NCI-H2196 treated with DMSO at 0.1 percent for 48 hours (cell line): ENCODE results near the gene TPST2.
A peak's percentile ranks its signal among the peaks of the same experiment; 100 is the strongest.
"Not testable (repeated sequence)": the region's sequence is repeated elsewhere in the genome, so short reads cannot be mapped to it uniquely, and the experiment has no call there.

Experiments
- DNase-seq: peaks from one replicate; lab custom pipeline; 2025; ENCODE audit not compliant: unreplicated experiment; lab: John Stamatoyannopoulos, UW

TPST2 gene

DNA sequence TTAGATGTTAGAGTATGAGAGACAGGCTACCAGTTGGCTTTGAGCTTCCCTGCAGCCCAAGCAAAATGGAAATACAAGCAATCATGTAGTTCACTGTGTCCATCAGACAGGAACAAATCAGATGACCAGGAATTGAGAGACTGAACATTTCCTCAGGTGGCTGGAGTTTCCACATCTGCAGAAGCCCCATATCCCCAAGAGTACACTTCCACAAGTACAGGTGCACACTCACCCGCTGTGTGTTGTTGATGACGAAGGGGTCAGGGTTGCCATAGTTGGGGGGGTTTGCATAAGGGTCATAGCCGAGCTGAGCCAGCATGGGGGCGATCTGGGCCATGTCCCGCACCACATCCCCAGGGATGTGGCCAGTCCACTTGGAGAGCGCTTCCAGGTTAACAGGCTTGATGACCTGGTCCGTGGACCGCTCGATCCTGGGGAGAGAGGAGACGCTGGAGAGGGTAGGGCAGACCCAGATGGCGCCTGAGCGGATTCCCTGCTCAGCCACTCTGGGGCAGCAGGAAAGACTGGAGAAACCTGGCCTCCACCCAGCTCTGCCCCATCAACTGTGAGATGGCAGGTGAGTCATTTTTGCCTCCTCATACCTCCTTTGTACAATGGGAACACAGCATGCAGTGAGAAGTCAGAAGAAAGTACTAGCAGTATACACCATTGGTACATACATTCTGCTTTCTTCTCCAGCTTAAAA is 53.7 kb downstream of the TPST2 start:
- no peak for DNase-seq

DNA sequence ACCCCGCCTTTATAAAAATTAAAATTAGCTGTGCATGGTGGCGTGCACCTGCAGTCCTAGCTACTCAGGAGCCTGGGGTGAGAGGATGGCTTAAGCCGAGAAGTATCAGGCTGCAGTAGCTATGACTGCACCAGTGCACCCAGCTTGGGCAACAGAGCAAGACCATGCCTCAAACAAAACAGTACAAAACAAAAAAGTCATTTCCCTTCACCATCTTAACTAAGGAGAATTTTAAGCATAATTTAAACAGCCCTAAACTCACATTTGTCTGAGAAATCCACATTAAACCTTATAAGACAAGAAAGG is 54.4 kb downstream of the TPST2 start:
- no peak for DNase-seq

DNA sequence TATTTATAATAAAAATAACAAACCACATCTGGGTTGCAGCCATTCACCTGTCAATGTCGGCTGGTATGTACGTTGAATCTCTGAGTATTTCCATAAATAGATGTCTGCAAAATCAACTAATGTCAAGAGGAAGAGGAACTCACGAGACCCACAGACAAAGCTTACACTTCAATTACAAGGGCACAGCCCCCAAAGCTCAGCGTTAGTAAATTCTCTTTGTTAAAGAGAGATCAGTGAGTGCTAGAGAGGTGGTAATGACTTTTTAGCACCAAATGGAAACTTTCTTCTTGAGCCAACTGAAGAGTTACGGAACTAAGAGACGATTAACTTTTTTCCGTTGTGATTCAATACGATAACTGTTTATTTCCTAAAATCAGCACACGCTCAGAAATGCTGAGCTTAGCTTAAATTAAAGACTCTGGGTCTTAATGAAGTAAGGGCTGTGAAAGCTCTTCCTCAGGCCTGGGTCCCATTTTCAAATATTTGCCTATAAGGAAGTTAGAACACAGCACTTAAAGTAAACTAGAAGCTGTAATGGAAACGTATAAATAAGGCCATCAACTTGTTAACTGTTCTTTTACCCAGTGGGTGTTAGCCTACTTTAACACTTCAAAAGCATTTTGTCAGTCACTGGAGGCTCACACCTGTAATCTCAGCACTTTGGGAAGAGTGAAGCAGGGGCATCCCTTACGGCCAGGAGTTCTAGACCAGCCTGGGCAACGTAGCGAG is 54.9 kb downstream of the TPST2 start:
- DNase-seq: no peak

DNA sequence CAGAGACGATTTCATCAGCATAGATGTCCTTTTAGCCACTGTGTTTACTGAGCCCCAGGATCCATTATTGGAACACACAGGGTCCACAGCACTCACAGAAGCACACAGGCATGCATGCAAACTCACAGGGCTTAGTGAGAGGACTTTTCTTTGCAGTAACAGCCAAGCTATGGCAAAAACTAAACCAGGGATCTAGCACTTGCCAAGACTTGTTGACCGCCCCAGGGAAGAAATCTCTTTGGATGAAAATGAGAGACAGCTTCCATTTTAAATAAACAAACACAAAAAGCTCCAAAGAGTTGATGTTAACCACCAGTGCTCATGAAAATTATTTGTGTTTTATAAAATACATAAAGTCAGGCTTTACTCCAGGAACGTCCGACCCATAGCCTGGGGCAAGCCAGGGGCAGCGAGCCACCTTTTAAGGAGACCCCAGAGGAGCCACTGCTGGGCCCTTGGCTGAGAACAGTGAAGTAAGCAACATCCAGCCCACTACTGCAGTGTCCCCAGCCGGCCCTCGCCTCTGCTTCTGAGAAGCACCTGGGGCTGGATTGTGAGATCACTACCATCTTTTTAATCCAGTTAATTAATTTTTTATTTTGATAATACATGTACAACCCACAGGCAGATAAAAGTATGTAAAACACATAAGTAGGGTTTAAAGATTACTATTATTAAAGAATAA is 55.6 kb downstream of the TPST2 start:
- no peak for DNase-seq

DNA sequence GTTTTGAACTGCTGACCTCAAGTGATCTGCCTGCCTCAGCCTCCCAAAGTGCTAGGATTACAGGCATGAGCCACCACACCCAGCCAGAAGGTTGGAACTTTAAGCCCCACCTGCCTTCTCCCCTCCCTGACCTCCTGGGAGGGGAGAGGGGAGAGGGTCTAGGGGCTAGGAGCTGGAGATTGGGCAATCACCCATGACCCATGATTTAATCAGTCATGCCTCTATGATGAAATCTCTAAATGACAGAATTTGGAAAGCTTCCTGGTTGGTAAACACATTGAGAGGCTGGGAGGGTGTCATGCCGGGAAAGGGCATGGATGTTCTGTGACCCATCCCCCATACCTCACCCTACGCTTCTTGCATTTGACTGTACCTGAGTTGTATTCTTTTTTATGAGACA is 60.6 kb downstream of the TPST2 start:
- DNase-seq: peak; percentile 38

DNA sequence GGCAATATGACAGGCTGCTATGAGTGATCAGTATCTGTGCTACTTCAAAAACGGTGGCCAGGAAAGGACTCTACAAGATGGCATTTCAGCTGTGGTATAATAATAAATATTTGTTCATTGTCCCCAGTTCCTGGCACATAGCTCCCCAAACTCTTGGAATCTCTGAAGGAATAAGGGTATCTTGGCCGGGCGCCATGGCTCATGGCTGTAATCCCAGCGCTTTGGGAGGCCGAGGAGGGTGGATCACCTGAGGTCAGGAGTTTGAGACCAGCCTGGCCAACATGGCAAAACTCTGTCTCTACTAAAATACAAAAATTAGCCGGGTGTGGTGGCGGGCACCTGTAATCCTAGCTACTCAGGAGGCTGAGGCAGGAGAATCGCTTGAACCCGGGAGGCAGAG is 61.4 kb downstream of the TPST2 start:
- DNase-seq: not testable (repeated sequence)

DNA sequence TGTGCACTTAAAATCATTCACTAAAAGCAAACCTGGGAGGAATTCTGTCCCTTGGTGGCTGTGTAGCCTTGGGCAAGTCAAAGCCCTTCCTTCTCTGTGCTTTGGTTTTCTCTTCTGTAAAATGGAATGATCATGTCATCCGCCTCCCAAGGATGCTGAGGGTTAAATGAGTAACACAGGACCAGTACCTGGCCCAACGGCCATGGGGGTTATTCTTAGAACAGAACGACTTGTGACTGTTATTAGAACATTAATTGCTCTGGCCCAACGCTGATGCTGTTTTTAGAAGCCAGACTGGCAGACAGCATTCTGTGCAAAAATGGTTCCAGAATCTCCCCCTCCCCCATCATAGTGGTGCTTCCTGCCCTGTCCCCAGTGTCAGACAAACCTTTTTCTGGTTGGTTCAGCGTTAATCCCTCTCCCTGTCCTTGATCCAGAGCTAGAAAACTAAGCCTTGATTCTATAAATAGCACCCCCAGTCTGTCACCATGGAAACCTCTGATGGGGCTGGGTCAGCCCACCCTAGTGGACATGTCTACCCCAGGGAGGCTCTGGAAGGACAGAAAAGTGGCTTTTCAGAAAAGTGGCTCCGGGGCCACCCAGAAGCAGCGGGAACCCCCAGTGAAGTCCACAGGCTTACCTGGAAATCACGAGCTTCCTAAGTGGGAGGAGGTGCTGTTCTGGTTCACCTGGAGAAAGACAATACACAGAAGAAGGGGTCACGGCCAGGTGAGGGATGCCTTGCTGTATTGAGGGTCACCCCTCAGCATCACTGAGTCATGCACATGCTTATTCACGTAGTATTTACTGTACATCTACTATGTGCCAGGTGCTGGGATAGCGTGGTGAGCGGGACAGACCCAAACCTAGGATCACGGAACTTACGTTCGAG is 62.1 kb downstream of the TPST2 start:
- DNase-seq: no peak

DNA sequence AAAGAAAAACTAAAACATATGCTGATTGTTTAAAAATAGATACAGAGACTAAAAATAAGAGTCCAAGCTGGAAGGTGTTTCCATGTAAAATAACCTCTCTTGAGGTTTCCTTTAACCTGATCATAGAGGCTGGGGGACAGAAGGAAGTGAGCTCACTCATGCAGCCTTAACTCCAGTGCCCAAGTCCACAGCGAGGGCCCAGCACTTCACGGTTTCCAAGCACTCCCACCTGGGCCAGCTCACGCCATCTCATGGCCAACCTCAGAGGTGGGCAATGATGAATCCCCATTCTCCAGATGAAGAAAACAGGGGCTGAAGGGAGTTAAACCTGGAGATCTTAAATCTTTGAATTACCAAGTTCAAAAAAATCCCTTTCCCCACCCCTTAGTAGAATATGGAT is 62.8 kb downstream of the TPST2 start:
- DNase-seq: no peak

DNA sequence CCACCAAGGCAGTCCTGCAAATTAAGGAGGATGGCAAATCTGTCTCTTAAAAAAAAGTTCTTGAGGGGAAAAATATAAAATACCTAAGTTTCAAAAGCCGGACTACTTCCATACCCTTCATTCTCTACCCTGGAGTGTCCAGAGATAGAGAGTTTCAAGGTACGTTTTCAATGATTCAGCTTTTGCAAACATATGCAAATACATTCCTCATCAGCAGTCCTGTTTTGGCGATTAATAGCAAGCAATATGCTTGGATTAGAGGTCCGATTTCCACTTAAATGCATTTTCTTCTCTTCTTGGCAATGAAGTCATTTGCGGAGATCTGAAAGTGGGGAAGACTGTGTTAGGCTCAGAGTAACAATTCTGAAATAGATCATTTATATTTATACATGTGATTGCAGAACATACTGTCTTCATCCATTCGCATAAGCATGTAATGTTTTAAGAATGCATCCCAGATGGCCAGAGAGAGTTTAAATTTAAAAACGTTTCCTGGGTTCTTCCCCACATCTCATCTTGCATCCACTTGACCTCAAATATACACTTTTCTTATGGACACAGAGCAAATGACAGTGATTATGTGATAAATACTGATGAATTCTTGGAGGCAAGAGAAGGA is 63.9 kb downstream of the TPST2 start:
- no peak for DNase-seq

DNA sequence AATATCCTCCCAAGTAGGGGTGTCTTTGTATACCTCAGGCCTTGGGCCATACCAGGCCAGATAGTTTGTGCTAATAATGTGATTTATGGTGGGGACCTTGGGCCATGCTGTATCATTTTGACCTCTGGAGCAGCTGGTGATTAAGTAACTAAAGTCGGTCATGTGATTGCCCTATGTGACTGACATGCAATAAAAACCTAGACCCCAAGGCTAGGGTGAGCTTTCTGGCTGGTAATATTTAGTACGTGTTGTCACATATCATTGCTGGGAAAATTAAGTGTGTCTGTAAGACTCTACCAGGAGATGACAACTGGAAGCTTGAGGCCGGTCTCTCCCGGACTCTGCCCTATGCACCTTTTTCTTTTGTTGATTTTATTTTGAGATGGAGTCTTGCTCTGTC is 65.1 kb downstream of the TPST2 start:
- no peak for DNase-seq

DNA sequence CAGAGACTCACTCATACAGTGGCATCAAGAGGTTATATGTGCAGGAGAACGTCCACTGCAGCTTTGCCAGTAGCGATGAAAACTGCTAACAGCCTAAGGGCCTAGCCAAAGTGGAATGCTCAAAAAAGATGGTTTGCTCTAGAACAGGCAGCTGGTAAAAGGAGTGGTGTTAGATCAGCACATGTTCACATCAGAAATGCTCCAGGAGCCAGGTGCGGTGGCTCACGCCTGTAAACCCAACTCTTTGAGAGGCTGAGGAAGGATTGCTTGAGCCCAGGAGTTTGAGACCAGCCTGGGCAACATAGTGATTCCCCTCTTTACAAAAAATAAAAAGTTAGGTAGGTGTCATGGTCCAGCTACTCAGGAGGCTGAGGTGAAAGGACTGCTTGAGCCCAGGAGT is 67.3 kb downstream of the TPST2 start:
- DNase-seq: no peak

DNA sequence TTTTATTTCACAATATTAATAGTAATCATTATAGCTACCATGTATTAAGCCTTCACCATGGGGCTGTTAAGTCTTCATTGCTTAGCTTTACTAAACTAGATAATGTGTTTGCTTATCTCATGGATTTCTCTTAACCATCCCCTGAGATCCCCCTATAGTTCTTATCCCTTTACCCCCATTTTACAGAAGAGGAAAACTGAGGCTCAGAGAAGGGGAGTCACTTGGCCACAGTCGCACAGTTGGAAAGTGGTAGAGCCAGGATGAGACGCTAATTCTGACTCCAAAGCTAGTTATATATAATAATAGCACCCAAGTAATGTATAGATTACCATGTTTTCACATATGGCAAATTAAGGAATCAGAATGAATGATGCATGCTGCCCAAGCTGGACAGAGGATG is 67.9 kb downstream of the TPST2 start:
- no peak for DNase-seq

DNA sequence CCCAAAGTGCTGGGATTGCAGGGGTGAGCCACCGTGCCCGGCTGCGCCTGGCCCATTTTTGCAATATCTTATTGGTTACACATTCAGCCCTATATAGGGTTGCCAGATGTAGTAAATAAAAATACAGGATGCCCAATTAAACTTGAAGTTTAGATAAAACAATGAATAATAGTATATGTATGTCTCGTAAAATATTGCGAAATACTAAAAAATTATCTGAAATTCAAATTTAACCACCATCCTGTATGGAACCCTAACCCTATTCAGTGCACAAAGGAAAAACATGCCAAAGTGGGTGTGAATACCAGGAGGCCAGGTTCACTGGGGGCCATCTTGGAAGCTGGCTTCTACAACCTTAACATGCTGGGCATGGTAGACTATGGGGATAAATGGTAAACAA is 72.5 kb downstream of the TPST2 start:
- no peak for DNase-seq

DNA sequence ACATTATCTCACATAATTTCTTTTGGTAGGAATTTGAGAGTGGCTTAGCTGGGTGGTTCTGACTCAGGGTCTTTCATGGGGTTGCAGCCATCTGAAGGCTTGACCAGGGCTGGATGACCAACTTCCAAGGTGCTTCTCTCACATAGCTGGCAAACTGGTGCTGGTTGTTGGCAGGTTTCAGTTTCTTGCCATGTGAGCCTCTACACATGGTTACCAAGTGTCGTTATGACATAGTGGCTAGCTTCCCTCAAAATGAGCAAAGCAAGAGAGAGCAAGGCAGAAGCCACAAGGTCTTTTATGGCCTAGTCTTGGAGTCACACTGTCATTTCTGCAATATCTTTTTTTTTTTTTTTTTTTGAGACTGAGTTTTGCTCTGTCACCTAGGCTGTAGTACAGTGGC is 73.4 kb downstream of the TPST2 start:
- no peak for DNase-seq

DNA sequence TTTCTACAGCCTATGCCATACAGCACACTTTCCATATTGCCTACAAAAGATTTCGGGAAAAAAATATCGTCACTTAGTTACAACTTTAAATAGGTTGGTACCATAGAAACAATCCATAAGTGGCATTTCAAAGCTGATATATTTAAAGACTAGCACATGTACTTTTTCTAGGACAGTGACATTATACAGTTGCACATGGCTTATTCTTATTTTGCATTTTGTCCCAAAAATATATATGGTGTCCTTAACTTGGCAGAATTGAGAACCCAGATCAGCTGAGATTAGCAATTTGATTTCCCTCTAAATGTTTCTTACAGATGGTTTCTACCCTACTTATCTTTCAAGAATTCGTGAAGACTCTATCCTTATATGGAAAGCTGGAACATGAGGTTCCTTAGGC is 74.0 kb downstream of the TPST2 start:
- DNase-seq: no peak

DNA sequence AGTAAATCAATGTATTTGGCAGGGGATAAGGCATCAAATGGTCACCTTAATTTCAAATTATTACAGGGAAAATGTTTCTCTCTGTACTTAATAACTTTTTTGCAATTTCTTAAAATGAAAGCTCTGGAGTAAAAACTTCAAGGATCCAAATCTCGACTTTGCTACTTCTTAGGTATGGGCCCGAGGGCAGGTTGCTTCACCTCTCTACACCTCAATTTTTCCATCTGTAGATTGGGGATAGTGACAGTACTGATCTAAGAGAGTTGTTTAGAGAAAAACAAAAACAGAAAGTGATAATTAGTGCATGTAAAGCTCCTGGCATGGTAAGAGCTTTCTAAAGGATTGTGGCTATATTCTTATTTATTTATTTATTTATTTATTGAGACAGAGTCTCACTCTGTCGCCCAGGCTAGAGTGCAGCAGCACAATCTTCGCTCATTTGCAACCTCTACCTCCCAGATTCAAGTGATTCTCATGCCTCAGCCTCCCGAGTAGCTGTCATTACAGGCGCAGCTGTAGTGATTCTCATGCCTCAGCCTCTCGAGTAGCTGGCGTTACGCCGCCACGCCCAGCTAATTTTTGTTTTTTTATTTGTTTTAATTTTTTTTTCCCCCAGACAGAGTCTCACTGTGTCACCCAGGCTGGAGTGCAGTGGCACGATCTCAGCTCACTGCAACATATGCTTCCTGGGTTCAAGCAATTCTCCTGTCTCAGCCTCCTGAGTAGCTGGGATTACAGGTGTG is 75.3 kb downstream of the TPST2 start:
- DNase-seq: no peak

DNA sequence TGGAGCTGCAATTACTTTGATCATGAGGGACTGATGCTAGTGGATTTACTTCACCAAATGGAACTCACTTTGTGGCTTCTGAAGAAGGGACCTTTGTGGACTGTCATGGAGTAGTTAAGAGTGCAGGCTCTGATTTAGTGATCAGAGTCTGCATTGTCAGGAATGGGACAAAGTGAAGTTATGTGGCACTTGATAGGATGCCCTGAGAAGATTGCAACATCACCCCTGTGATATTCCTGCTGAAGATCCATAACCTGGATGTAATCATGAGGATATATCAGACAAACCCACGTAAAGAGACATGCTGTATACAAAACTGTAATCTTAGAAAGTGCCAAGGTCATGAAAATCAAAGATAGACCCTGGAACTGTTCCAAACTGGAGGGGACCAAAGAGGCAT is 76.1 kb downstream of the TPST2 start:
- DNase-seq: no peak

DNA sequence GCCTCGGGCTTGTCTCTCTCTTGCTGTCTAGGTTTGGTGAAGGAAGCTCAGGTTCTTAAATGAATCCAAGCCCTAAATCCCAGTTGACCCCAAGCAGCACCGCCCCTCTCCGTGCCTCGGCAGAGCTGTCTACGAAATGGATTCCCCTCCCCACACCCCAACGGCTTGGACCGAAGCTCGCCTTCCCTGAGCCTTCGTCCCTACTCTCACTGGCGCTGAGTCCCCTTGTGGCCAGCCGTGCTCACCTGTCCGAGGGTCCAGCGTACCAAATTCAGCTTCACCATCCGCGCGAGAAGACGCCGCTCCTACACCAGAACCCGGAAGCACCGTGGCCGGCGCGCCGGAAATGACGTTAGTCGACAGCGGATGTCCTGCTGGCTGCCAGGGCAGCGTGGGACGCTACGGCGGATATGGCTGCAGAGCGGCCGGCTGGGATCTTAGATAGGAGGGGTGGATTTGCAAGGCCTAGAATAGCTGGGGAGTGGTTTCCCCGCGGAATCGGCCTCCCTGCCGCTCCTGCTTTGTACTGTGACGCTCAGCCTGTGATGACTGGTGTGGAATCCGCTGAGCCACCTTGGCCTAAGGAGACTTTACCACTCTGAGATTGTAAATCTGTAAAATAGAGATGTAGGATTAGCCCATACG is 77.7 kb downstream of the TPST2 start, which contains the start of gene TFIP11:
Gene TFIP11, minus strand, starts transcription at position 325 of the 645 bp plus-strand sequence. CDS start 2,201 bp downstream, outside the sequence.
- DNase-seq: peak; percentile 46

DNA sequence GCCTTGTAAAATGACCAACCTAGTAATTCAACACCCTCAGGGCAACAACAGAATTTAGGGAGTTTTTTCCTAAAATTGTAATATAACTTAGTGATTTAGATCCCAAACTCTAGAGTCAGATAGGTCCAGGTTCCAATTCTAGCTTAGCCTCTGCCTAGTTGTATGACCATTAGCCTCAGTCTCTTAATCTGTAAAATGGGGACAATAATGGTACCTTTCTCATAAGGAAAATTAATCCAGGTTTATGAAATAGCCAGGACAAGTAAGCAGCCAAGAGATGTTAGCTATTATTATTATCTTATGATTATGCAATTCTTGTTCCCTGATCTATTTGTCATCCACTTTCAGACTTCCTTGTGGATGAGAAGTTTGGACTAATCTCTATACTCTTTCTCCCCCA is 81.8 kb downstream of the TPST2 start:
- no peak for DNase-seq

DNA sequence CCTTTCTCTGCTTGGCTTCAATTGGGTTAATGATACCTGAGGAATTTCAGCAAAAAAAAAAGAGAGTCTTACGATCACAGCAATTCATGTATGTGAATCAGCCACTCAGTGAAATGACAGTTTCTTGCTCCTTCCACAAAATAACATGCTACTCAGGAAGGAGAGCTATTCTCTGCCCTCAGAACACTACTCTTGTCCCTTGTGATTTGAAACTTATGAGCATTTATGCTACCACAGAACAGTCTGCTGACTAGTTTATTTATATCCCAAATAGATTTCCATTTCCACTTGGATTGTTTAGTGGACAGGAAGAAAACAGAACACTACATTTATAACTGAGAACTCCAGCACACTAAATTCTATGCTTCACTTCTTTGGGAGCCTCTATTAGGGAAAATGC is 86.2 kb downstream of the TPST2 start:
- DNase-seq: no peak
